A549 (cell line): ENCODE results near the gene CD163L1.

ENCODE experiments used
- EP300 ChIP-seq, 2 experiments: fragments of >200 bp; sonication (Bioruptor Twin); formaldehyde crosslinking; IDR thresholded peaks; 2 replicates in 1 of 2; 3 replicates in 1 of 2; pipeline ENCODE4 v1.6.1; 2016 to 2017
- JUN ChIP-seq, 2 experiments: fragments of >200 bp; sonication (Bioruptor Twin); formaldehyde crosslinking; IDR thresholded peaks; 2 replicates in 1 of 2; 3 replicates in 1 of 2; pipeline ENCODE4 v1.6.1; 2016 to 2017
- MAFK ChIP-seq: fragments of 450-650 bp; IDR thresholded peaks from 2 replicates; pipeline ENCODE4 v1.6.1; 2014; ENCODE audit not compliant: partially characterized antibody
- NPAS2 ChIP-seq: fragments of 250-450 bp; sonication (Bioruptor Pico); IDR thresholded peaks from 2 replicates; pipeline ENCODE4 v1.8.0; 2022; ENCODE audit warnings: mild to moderate bottlenecking, moderate library complexity, borderline replicate concordance
- USF2 ChIP-seq: fragments of 450-650 bp; IDR thresholded peaks from 2 replicates; pipeline ENCODE4 v1.6.1; 2014; ENCODE audit warnings: antibody characterized with exemption
- ZSCAN20 ChIP-seq: fragments of 250-450 bp; sonication (Bioruptor Pico); IDR thresholded peaks from 2 replicates; pipeline ENCODE4 v1.8.0; 2022; ENCODE audit warnings: mild to moderate bottlenecking, moderate library complexity
- TF ChIP-seq, protein P1 (sequence below): fragments of >200 bp; sonication (Bioruptor Twin); formaldehyde crosslinking; IDR thresholded peaks from 3 replicates; pipeline ENCODE4 v1.5.1; 2016

GRCh38 chr12:7411343-7411742, 32.6 kb downstream of the CD163L1 start:
- no peak for TF ChIP-seq NPAS2 (CRISPR knock-in tag)
- TF ChIP-seq MAFK: no peak
- TF ChIP-seq EP300 (IDR thresholded peaks at IDR 0.05): no peak
- no peak for TF ChIP-seq JUN (IDR thresholded peaks at IDR 0.05)
- no peak for TF ChIP-seq USF2
- TF ChIP-seq, protein P1, sequence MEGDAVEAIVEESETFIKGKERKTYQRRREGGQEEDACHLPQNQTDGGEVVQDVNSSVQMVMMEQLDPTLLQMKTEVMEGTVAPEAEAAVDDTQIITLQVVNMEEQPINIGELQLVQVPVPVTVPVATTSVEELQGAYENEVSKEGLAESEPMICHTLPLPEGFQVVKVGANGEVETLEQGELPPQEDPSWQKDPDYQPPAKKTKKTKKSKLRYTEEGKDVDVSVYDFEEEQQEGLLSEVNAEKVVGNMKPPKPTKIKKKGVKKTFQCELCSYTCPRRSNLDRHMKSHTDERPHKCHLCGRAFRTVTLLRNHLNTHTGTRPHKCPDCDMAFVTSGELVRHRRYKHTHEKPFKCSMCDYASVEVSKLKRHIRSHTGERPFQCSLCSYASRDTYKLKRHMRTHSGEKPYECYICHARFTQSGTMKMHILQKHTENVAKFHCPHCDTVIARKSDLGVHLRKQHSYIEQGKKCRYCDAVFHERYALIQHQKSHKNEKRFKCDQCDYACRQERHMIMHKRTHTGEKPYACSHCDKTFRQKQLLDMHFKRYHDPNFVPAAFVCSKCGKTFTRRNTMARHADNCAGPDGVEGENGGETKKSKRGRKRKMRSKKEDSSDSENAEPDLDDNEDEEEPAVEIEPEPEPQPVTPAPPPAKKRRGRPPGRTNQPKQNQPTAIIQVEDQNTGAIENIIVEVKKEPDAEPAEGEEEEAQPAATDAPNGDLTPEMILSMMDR: no peak
- TF ChIP-seq ZSCAN20 (CRISPR knock-in tag): no peak
